GM23338 (cell line): ENCODE data around the gene HOMER1. TPM values are rescaled to one million over a fixed set of nuclear protein-coding genes. Genes with fewer than 3 reads are reported as not detected.

ENCODE experiments used
- ATAC-seq: fragments of 200-7000 bp; cut with Tn5 transposase; 3 replicates; pipeline ENCODE4 v1.9.1; 2020
- DNase-seq: peaks from one replicate; pipeline ENCODE4 v3.0.0-alpha.2; 2015; ENCODE audit warnings: low spot score
- H2AFZ ChIP-seq: fragments of 200-600 bp; sonication (generic); 2 replicates; pipeline ENCODE4 v1.8.0; 2016; ENCODE audit warnings: antibody characterized with exemption, mild to moderate bottlenecking, moderate library complexity
- H3F3A ChIP-seq: fragments of 200-600 bp; sonication (generic); replicated peaks from 2 replicates; pipeline ENCODE4 v1.8.0; 2017; ENCODE audit warnings: antibody characterized with exemption, mixed run types, low read depth
- H3K27ac ChIP-seq: fragments of 200-600 bp; sonication (generic); 2 replicates; pipeline ENCODE4 v1.6.1; 2016; ENCODE audit warnings: low read depth
- H3K27me3 ChIP-seq: fragments of 200-600 bp; sonication (generic); 2 replicates; pipeline ENCODE4 v1.8.0; 2016; ENCODE audit warnings: mild to moderate bottlenecking, mixed run types, moderate library complexity; ENCODE audit not compliant: insufficient read depth
- H3K36me3 ChIP-seq: fragments of 200-600 bp; sonication (generic); 2 replicates; pipeline ENCODE4 v1.8.0; 2016; ENCODE audit warnings: mild to moderate bottlenecking; ENCODE audit not compliant: insufficient read depth
- H3K4me1 ChIP-seq: fragments of 200-600 bp; sonication (generic); 2 replicates; pipeline ENCODE4 v1.8.0; 2016; ENCODE audit warnings: mild to moderate bottlenecking, moderate library complexity; ENCODE audit not compliant: insufficient read depth
- H3K4me2 ChIP-seq: fragments of 200-600 bp; sonication (generic); 2 replicates; pipeline ENCODE4 v1.7.1; 2017; ENCODE audit warnings: mixed run types
- H3K4me3 ChIP-seq: fragments of 200-600 bp; sonication (generic); 2 replicates; pipeline ENCODE4 v1.6.1; 2016; ENCODE audit warnings: mixed run types
- H3K79me2 ChIP-seq: fragments of 200-600 bp; sonication (generic); replicated peaks from 2 replicates; pipeline ENCODE4 v1.8.0; 2017; ENCODE audit warnings: mild to moderate bottlenecking; ENCODE audit not compliant: insufficient read depth
- H3K9me2 ChIP-seq: fragments of 200-600 bp; sonication (generic); 2 replicates; pipeline ENCODE4 v1.8.0; 2017; ENCODE audit not compliant: insufficient read depth
- H4K20me1 ChIP-seq: fragments of 200-600 bp; sonication (generic); replicated peaks from 2 replicates; pipeline ENCODE4 v1.8.0; 2017; ENCODE audit warnings: mild to moderate bottlenecking; ENCODE audit not compliant: insufficient read depth
- H3K27ac Mint-ChIP-seq: 2 replicates; pipeline ENCODE4 v1.8.0; 2020; ENCODE audit warnings: inconsistent platforms, mild to moderate bottlenecking, moderate library complexity, mixed read lengths
- H3K27me3 Mint-ChIP-seq: 3 replicates; pipeline ENCODE4 v1.8.0; 2022; ENCODE audit warnings: low read depth, mild to moderate bottlenecking, moderate library complexity, mixed read lengths, inconsistent platforms; ENCODE audit not compliant: insufficient read depth, poor library complexity
- H3K36me3 Mint-ChIP-seq: 3 replicates; pipeline ENCODE4 v1.8.0; 2021; ENCODE audit warnings: low read depth, mild to moderate bottlenecking, inconsistent platforms, moderate library complexity, mixed read lengths
- H3K4me1 Mint-ChIP-seq: 3 replicates; pipeline ENCODE4 v1.8.0; 2020; ENCODE audit warnings: mild to moderate bottlenecking, inconsistent platforms, mixed read lengths
- H3K4me3 Mint-ChIP-seq: 3 replicates; pipeline ENCODE4 v1.8.0; 2021; ENCODE audit warnings: moderate library complexity, mild to moderate bottlenecking, inconsistent platforms, mixed read lengths
- H3K9me3 Mint-ChIP-seq: 3 replicates; pipeline ENCODE4 v1.8.0; 2020; ENCODE audit warnings: moderate library complexity, mild to moderate bottlenecking, inconsistent platforms, mixed read lengths
- EZH2 ChIP-seq: fragments of 200-600 bp; sonication (generic); IDR thresholded peaks from one replicate; pipeline ENCODE4 v1.8.0; 2017; ENCODE audit warnings: antibody characterized with exemption, mild to moderate bottlenecking, low read depth; ENCODE audit not compliant: unreplicated experiment
- EZH2phosphoT487 ChIP-seq: fragments of 200-600 bp; sonication (generic); IDR thresholded peaks from one replicate; pipeline ENCODE4 v1.8.1; 2018; ENCODE audit warnings: antibody characterized with exemption; ENCODE audit not compliant: unreplicated experiment
- JUNB ChIP-seq: IDR thresholded peaks from one replicate; pipeline ENCODE4 v1.6.1; 2016; ENCODE audit warnings: antibody characterized with exemption; ENCODE audit not compliant: unreplicated experiment
- NANOG ChIP-seq: IDR thresholded peaks from 2 replicates; pipeline ENCODE4 v1.6.1; 2016; ENCODE audit warnings: antibody characterized with exemption, borderline replicate concordance
- POLR2AphosphoS5 ChIP-seq: IDR thresholded peaks from 2 replicates; pipeline ENCODE4 v1.6.1; 2016; ENCODE audit warnings: antibody characterized with exemption, low read depth
- ZNF114 ChIP-seq: fragments of 250-450 bp; sonication (Bioruptor Pico); IDR thresholded peaks from 2 replicates; pipeline ENCODE4 v1.5.0; 2020; ENCODE audit warnings: mild to moderate bottlenecking, moderate library complexity
- polyA plus RNA-seq: library from polyadenylated mRNA; unstranded; fragments of >200 nt; fragmentation: Nextera tagmentation; extraction: Ambion mirVana; gene quantifications from 2 replicates; pipeline ENCODE4 v1.2.1, GENCODE V29; 2016
- total RNA-seq: library from RNA; depleted of rRNA; stranded (reverse); fragments of >200 nt; shearing (Covaris generic); gene quantifications from 2 replicates; pipeline ENCODE4 v1.2.3, GENCODE V29; 2014
- TF ChIP-seq, protein P1 (sequence below): fragments of 250-450 bp; sonication (Bioruptor Pico); IDR thresholded peaks from 2 replicates; pipeline ENCODE4 v1.5.0; 2020; ENCODE audit warnings: mild to moderate bottlenecking, moderate library complexity

Gene HOMER1
- total and polyA plus RNA-seq, 2 experiments from 2014 or later = 45.1 to 80.3 TPM

DNA sequence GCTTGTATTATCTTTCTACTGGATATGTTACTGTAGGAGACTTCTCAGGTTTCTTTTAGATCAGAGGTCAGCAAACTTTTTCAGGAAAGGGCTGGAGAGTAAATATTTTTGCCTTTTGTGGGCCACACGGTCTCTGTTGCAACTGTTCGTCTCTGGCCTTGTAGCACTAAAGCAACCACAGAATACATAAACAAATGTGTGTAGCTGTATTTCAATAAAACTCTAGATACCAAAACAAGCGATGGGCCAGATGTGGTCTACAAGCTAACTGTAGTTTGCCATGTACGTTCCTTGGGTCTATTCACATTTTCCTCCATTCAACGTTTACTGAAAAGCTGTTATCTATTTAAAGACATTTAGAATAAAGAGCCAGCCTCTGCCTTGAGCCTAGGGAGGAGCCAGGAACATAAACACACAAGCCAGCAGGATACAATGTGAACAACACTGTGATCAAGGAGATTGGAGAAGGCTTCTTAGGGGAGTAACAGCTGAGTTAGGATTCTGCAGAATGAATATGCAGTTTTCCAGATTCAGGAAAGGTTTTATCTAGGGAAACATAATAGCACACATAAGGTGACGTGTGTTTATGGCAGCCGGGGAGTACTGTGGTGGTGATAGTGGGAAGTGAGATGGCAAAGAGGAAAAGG lies 33.0 kb upstream of the HOMER1 start:
- DNase-seq = no peak
- H3K9me2 ChIP-seq = no peaks in the 10 kb centered on the region
- no peak overlapping the region for H3K27ac ChIP-seq
- Mint-ChIP-seq H3K4me1 (peaks cover 9% of the 10 kb centered on the region; the same call in 2 of the 3 replicates), H3K36me3 (no peaks in the 10 kb centered on the region), H3K9me3 (no peaks in the 10 kb centered on the region), H3K4me3 (no peak overlapping the region), H3K27ac (no peak overlapping the region), H3K27me3 (no peaks in the 10 kb centered on the region)
- no peaks in the 10 kb centered on the region for H3K4me1 ChIP-seq
- no peaks in the 10 kb centered on the region for H3K79me2 ChIP-seq
- TF ChIP-seq, protein P1, sequence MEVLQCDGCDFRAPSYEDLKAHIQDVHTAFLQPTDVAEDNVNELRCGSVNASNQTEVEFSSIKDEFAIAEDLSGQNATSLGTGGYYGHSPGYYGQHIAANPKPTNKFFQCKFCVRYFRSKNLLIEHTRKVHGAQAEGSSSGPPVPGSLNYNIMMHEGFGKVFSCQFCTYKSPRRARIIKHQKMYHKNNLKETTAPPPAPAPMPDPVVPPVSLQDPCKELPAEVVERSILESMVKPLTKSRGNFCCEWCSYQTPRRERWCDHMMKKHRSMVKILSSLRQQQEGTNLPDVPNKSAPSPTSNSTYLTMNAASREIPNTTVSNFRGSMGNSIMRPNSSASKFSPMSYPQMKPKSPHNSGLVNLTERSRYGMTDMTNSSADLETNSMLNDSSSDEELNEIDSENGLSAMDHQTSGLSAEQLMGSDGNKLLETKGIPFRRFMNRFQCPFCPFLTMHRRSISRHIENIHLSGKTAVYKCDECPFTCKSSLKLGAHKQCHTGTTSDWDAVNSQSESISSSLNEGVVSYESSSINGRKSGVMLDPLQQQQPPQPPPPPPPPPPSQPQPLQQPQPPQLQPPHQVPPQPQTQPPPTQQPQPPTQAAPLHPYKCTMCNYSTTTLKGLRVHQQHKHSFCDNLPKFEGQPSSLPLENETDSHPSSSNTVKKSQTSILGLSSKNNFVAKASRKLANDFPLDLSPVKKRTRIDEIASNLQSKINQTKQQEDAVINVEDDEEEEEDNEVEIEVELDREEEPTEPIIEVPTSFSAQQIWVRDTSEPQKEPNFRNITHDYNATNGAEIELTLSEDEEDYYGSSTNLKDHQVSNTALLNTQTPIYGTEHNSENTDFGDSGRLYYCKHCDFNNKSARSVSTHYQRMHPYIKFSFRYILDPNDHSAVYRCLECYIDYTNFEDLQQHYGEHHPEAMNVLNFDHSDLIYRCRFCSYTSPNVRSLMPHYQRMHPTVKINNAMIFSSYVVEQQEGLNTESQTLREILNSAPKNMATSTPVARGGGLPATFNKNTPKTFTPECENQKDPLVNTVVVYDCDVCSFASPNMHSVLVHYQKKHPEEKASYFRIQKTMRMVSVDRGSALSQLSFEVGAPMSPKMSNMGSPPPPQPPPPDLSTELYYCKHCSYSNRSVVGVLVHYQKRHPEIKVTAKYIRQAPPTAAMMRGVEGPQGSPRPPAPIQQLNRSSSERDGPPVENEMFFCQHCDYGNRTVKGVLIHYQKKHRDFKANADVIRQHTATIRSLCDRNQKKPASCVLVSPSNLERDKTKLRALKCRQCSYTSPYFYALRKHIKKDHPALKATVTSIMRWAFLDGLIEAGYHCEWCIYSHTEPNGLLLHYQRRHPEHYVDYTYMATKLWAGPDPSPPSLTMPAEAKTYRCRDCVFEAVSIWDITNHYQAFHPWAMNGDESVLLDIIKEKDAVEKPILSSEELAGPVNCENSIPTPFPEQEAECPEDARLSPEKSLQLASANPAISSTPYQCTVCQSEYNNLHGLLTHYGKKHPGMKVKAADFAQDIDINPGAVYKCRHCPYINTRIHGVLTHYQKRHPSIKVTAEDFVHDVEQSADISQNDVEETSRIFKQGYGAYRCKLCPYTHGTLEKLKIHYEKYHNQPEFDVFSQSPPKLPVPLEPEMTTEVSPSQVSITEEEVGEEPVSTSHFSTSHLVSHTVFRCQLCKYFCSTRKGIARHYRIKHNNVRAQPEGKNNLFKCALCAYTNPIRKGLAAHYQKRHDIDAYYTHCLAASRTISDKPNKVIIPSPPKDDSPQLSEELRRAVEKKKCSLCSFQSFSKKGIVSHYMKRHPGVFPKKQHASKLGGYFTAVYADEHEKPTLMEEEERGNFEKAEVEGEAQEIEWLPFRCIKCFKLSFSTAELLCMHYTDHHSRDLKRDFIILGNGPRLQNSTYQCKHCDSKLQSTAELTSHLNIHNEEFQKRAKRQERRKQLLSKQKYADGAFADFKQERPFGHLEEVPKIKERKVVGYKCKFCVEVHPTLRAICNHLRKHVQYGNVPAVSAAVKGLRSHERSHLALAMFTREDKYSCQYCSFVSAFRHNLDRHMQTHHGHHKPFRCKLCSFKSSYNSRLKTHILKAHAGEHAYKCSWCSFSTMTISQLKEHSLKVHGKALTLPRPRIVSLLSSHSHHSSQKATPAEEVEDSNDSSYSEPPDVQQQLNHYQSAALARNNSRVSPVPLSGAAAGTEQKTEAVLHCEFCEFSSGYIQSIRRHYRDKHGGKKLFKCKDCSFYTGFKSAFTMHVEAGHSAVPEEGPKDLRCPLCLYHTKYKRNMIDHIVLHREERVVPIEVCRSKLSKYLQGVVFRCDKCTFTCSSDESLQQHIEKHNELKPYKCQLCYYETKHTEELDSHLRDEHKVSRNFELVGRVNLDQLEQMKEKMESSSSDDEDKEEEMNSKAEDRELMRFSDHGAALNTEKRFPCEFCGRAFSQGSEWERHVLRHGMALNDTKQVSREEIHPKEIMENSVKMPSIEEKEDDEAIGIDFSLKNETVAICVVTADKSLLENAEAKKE = no peak
- TF ChIP-seq POLR2AphosphoS5 = no peak
- no peak for TF ChIP-seq ZNF114
- no peak for TF ChIP-seq EZH2phosphoT487
- no peak for TF ChIP-seq JUNB
- no peaks in the 10 kb centered on the region for H3F3A ChIP-seq
- H3K4me3 ChIP-seq = no peak overlapping the region
- no peaks in the 10 kb centered on the region for H3K27me3 ChIP-seq
- H3K4me2 ChIP-seq = no peak overlapping the region
- H2AFZ ChIP-seq = peak overlapping the region; percentile 86; the same call in 1 of the 2 replicates
- no peaks in the 10 kb centered on the region for H4K20me1 ChIP-seq
- no peaks in the 10 kb centered on the region for H3K36me3 ChIP-seq
- peak; percentile 43 for ATAC-seq

DNA sequence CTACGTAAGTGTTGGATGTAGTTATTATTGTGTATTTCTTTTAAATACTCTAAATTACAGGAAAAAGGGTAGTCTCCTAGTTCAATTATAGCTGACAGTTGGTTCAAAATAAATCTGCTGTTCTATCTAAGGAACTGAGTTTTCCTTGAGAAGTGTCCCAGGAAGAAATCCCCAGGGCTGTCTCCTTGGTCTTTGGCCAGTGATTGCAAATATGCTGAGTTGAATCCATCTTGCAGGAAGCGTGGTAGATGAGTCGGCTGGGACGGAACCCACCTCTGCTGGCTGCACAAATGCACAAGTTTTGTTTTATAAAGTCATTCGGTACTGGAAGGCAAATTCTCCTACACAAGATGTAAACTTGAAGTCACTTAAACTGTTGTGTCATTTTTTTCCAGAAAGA lies 30.2 kb upstream of the HOMER1 start:
- Mint-ChIP-seq H3K36me3 (no peaks in the 10 kb centered on the region), H3K4me3 (no peak overlapping the region)
- no peak for ATAC-seq

More for the DNA sequence above, 30.2 kb upstream of the HOMER1 start:
- 0 out of 2 replicates have a peak overlapping the region, but pooled peaks have one; percentile 8 for H2AFZ ChIP-seq
- H3K4me1 ChIP-seq = no peaks in the 10 kb centered on the region
- no peaks in the 10 kb centered on the region for H3K9me2 ChIP-seq
- TF ChIP-seq EZH2phosphoT487 (no peak), EZH2 (no peak), NANOG (no peak), JUNB (no peak)
- peaks cover 9% of the 10 kb centered on the region; the same call in 2 of the 3 replicates for H3K4me1 Mint-ChIP-seq
- H3F3A ChIP-seq = no peaks in the 10 kb centered on the region
- no peak overlapping the region for H3K4me3 ChIP-seq
- H3K27ac ChIP-seq = no peak overlapping the region
- no peaks in the 10 kb centered on the region for H3K79me2 ChIP-seq
- peak overlapping the region; percentile 14; the same call in 1 of the 2 replicates for H3K27ac Mint-ChIP-seq
- no peak overlapping the region for H3K4me2 ChIP-seq
- no peak for DNase-seq
- H3K9me3 Mint-ChIP-seq = no peaks in the 10 kb centered on the region
- no peaks in the 10 kb centered on the region for H3K36me3 ChIP-seq
- H3K27me3 Mint-ChIP-seq = no peaks in the 10 kb centered on the region
- no peaks in the 10 kb centered on the region for H3K27me3 ChIP-seq
- no peaks in the 10 kb centered on the region for H4K20me1 ChIP-seq
